GM12878 (cell line): ENCODE results near the gene HEMK1. TPM values are rescaled to one million over a fixed set of nuclear protein-coding genes. Genes with fewer than 3 reads are reported as not detected.

Experiments used
- ATAC-seq: fragments of 200-7000 bp; cut with Tn5 transposase; 3 replicates; pipeline ENCODE4 v1.9.1; 2020; ENCODE audit warnings: mild to moderate bottlenecking, moderate library complexity
- BruUV-seq: library from RNA; stranded (reverse); fragments of 400-500 nt; replicated peaks from 2 replicates; lab custom pipeline; 2021; lab: Mats Ljungman, UMichigan
- CTCF ChIA-PET: fragments of 300-600 bp; sonication (Branson Sonifier 250); formaldehyde crosslinking; extraction: SDS; loops from one replicate; lab custom pipeline; 2021; ENCODE audit warnings: inconsistent platforms; lab: Yijun Ruan, JAX
- POLR2A ChIA-PET: fragments of 350-600 bp; formaldehyde crosslinking; extraction: SDS; loops from one replicate; lab custom pipeline; 2021; ENCODE audit warnings: inconsistent platforms; lab: Charles Lee
- RAD21 ChIA-PET: fragments of 300-600 bp; sonication (Branson Sonifier 250); formaldehyde crosslinking; loops from one replicate; lab custom pipeline; 2023; ENCODE audit warnings: antibody characterized with exemption; ENCODE audit not compliant: unreplicated experiment; lab: Charles Lee
- SMC1A ChIA-PET: fragments of 300-600 bp; sonication (Branson Sonifier 250); formaldehyde crosslinking; loops from one replicate; lab custom pipeline; 2023; ENCODE audit not compliant: unreplicated experiment, uncharacterized antibody; lab: Charles Lee
- DNase-seq: peaks from one replicate; pipeline ENCODE4 v3.0.0-alpha.2; 2011; ENCODE audit warnings: low read depth, low spot score
- FAIRE-seq: peaks from 3 replicates; lab custom pipeline; 2011; peaks lifted over from hg19 to GRCh38; lab: Jason Lieb, UNC
- H2AFZ ChIP-seq: 2 replicates; pipeline ENCODE4 v1.6.0; 2011; ENCODE audit warnings: low read depth, low read length, control low read depth; ENCODE audit not compliant: control insufficient read depth
- H3K27ac ChIP-seq: 2 replicates; pipeline ENCODE4 v1.5.1; 2011; ENCODE audit warnings: control low read depth; ENCODE audit not compliant: control insufficient read depth, insufficient read depth
- H3K27me3 ChIP-seq, 2 experiments: replicated peaks in 1 of 2; 2 replicates each; pipeline versions ENCODE4 v1.6.0 to v1.6.1; 2011; ENCODE audit warnings: low read length in 1 of 2; ENCODE audit not compliant: control insufficient read depth in 2 of 2, insufficient read depth in 2 of 2
- H3K36me3 ChIP-seq, 2 experiments: 2 replicates each; pipeline ENCODE4 v1.5.1; 2011; ENCODE audit warnings: low read length in 1 of 2; ENCODE audit not compliant: control insufficient read depth in 2 of 2, insufficient read depth in 2 of 2
- H3K4me1 ChIP-seq: 2 replicates; pipeline ENCODE4 v1.6.1; 2011; ENCODE audit warnings: mild to moderate bottlenecking, low read length, moderate library complexity, mixed read lengths; ENCODE audit not compliant: control insufficient read depth, insufficient read depth
- H3K4me2 ChIP-seq: 2 replicates; pipeline ENCODE4 v1.6.0; 2011; ENCODE audit warnings: control low read depth; ENCODE audit not compliant: control insufficient read depth, insufficient read depth
- H3K4me3 ChIP-seq: fragments of 200-600 bp; sonication (generic); 2 replicates; pipeline ENCODE4 v1.5.1; 2016
- H3K79me2 ChIP-seq: 2 replicates; pipeline ENCODE4 v1.6.0; 2011; ENCODE audit warnings: low read length; ENCODE audit not compliant: control insufficient read depth, insufficient read depth
- H3K9ac ChIP-seq: 2 replicates; pipeline ENCODE4 v1.8.0; 2011; ENCODE audit warnings: low read length, control low read depth, mixed read lengths; ENCODE audit not compliant: control insufficient read depth, insufficient read depth
- H3K9me3 ChIP-seq: replicated peaks from 3 replicates; pipeline ENCODE4 v1.5.1; 2011; ENCODE audit warnings: mild to moderate bottlenecking, low read length; ENCODE audit not compliant: control insufficient read depth, insufficient read depth
- H4K20me1 ChIP-seq: 2 replicates; pipeline ENCODE4 v1.6.0; 2011; ENCODE audit not compliant: control insufficient read depth, insufficient read depth
- E4F1 ChIP-seq: fragments of 450-650 bp; IDR thresholded peaks from 2 replicates; pipeline ENCODE4 v1.6.1; 2018; ENCODE audit warnings: borderline replicate concordance, mild to moderate bottlenecking; ENCODE audit not compliant: partially characterized antibody
- LARP7 ChIP-seq: fragments of 450-650 bp; IDR thresholded peaks from 2 replicates; pipeline ENCODE4 v1.6.1; 2017; ENCODE audit warnings: mild to moderate bottlenecking
- RAD21 ChIP-seq: IDR thresholded peaks from 2 replicates; pipeline ENCODE4 v1.6.1; 2011; ENCODE audit warnings: mild to moderate bottlenecking, low read depth, low read length, moderate library complexity; ENCODE audit not compliant: insufficient read depth
- SMC3 ChIP-seq: IDR thresholded peaks from 2 replicates; pipeline ENCODE4 v1.6.1; 2011; ENCODE audit warnings: low read length, improper control_type of control experiment, borderline replicate concordance
- SPI1 ChIP-seq: IDR thresholded peaks from 2 replicates; pipeline ENCODE4 v1.6.1; 2011; ENCODE audit warnings: low read depth, mild to moderate bottlenecking, low read length, moderate library complexity, borderline replicate concordance; ENCODE audit not compliant: insufficient read depth
- WGBS: methylation state at CpG from one replicate; pipeline ENCODE4 v1.1.6; 2016; ENCODE audit warnings: low lambda C conversion rate; ENCODE audit not compliant: insufficient replicate concordance, insufficient coverage; ENCODE audit errors: missing lambda C conversion rate; 5-methylcytosine and 5-hydroxymethylcytosine counted together
- in situ Hi-C: fragments of 300-500 bp; cut with MboI; formaldehyde crosslinking; loops from 9 replicates; pipeline ENCODE4 v1.14.3; 2018; ENCODE audit warnings: mixed read lengths
- intact Hi-C: fragments of 100-400 bp; cut with micrococcal nuclease; formaldehyde crosslinking; loops from one replicate; pipeline ENCODE4 v1.14.2; 2022; ENCODE audit not compliant: unreplicated experiment
- polyA plus RNA-seq, 11 experiments: library from polyadenylated mRNA; depleted of rRNA in 4 of 11; unstranded in 6 of 11; stranded (reverse) in 5 of 11; fragments of >200 nt; fragmentation: Nextera tagmentation in 4 of 11; fragmentation: Illumina TruSeq in 1 of 11; extraction: Ambion mirVana in 4 of 11; extraction: Trizol in 1 of 11; gene quantifications; 1 replicate in 1 of 11; 2 replicates in 10 of 11; pipeline versions ENCODE4 v1.2.1 to v1.2.3, GENCODE V29; 2011 to 2016; ENCODE audit warnings: inconsistent platforms in 2 of 11, missing spikeins in 2 of 11, low read depth in 1 of 11
- total RNA-seq, 4 experiments: library from RNA; depleted of rRNA in 3 of 4; stranded (reverse); fragments of >200 nt in 3 of 4; fragmentation: Illumina TruSeq in 1 of 4; extraction: Trizol in 1 of 4; gene quantifications; 2 replicates each; pipeline versions ENCODE4 v1.2.1 to v1.2.3, GENCODE V29; 2013 to 2021
- TF ChIP-seq, protein P1 (sequence below), 3 experiments: IDR thresholded peaks in 2 of 3; conservative IDR thresholded peaks in 1 of 3; 2 replicates each; pipeline ENCODE4 v1.5.1; 2011; ENCODE audit warnings: low read depth in 3 of 3, low read length in 3 of 3, mild to moderate bottlenecking in 3 of 3, control low read depth in 2 of 3, moderate library complexity in 2 of 3, inconsistent platforms in 1 of 3, mixed read lengths in 1 of 3; ENCODE audit not compliant: control insufficient read depth in 2 of 3, insufficient read depth in 1 of 3; ENCODE audit errors: extremely low read depth in 1 of 3

HEMK1 gene
- total and polyA plus RNA-seq, 10 of the 15 experiments (the other 5 are each of a cell fraction or from before 2014, with no cell fraction given) = 2.8 to 19.0 (median 12.0) TPM

DNA sequence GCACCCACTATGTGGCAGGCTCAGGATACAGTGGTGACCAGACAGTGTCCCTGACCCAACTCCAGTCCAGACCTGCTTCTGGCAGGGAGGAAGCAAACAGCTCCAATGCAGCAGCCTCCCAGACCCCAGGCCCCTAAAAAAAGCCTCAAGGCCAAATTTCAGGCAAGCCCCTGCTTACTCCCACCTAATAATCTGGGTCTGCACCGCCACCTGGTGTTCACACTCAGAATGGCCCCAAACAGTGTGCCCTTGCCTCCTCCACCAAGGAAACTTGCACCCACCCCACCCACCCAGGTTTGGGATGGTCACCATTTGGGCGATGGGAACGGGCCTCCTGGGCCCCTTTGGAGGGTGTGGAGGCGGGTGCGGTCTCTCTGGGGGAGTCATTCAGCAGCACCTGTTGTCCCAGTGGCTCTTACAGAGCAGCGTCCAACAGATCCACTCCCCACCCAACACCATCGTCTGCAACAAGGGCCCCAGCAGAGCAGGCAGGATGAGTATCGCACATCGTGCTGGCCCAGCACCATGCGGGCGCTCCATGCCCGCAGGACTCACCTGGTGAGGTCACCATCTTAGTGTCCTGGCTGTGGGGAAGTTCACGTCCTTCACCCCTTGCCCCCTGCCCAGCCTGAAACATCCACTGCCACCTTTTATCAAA is 19.1 kb upstream of the HEMK1 start:
- Histone ChIP-seq H3K27me3 (no peaks in the 10 kb centered on the region; a peak in 1 of 4 replicates), H3K9ac (no peak overlapping the region), H2AFZ (no peak overlapping the region), H3K4me1 (no peaks in the 10 kb centered on the region), H3K79me2 (no peaks in the 10 kb centered on the region), H4K20me1 (no peaks in the 10 kb centered on the region), H3K36me3 (no peaks in the 10 kb centered on the region), H3K4me3 (no peak overlapping the region), H3K4me2 (no peak overlapping the region), H3K27ac (no peak overlapping the region), H3K9me3 (no peaks in the 10 kb centered on the region)
- ChIA-PET POLR2A (no interaction called here), SMC1A (no interaction called here), CTCF (interaction anchor here (0.7 to 2.4 kb wide), 10 partner anchors 8 to 377 kb away, joined by 3 to 11 read pairs (median 4); partner anchors contain the start of genes CYB561D2 and NPRL2), RAD21 (interaction anchor here (0.8 kb wide), 1 partner anchor 103 kb away, joined by 3 read pairs; no protein-coding TSS in a partner anchor)
- WGBS = 37% methylated on average over 13 of the region's 13 CpGs
- intact Hi-C loops (loop anchor here (1.0 kb wide), 1 partner anchor 114 kb away; no protein-coding TSS in a partner anchor), in situ Hi-C loops (no loop called here)
- ATAC-seq (peak; percentile 86), DNase-seq (no peak), FAIRE-seq (no peak)
- no TSS peak for BruUV-seq
- TF ChIP-seq, protein P1, sequence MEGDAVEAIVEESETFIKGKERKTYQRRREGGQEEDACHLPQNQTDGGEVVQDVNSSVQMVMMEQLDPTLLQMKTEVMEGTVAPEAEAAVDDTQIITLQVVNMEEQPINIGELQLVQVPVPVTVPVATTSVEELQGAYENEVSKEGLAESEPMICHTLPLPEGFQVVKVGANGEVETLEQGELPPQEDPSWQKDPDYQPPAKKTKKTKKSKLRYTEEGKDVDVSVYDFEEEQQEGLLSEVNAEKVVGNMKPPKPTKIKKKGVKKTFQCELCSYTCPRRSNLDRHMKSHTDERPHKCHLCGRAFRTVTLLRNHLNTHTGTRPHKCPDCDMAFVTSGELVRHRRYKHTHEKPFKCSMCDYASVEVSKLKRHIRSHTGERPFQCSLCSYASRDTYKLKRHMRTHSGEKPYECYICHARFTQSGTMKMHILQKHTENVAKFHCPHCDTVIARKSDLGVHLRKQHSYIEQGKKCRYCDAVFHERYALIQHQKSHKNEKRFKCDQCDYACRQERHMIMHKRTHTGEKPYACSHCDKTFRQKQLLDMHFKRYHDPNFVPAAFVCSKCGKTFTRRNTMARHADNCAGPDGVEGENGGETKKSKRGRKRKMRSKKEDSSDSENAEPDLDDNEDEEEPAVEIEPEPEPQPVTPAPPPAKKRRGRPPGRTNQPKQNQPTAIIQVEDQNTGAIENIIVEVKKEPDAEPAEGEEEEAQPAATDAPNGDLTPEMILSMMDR (IDR thresholded peaks at IDR 0.05 in 2 of 3, conservative IDR thresholded peaks at IDR 0.05 in 1 of 3; ENCODE audit: control insufficient read depth in 2 of 3, extremely low read depth in 1 of 3, insufficient read depth in 1 of 3, low read depth in 3 of 3, low read length in 3 of 3) = peak; percentile 67 to 79 (median 70)
- TF ChIP-seq SMC3 = peak; percentile 49; the same call in 1 of the 2 replicates
- TF ChIP-seq E4F1 = no peak
- TF ChIP-seq RAD21 = peak; percentile 66
- no peak for TF ChIP-seq LARP7
- no peak for TF ChIP-seq SPI1
